GM21737 (cell line): ENCODE measurements around the gene CCL13.

Experiments
- ATAC-seq: cut with Tn5 transposase; IDR thresholded peaks from one replicate; pipeline ENCODE4 v1.9.1; 2021; ENCODE audit warnings: mild to moderate bottlenecking, moderate library complexity; ENCODE audit not compliant: unreplicated experiment

Gene CCL13

GRCh38 chr17:34383216-34383615, 26.9 kb downstream of the CCL13 start:
- ATAC-seq, result no peak

DNA sequence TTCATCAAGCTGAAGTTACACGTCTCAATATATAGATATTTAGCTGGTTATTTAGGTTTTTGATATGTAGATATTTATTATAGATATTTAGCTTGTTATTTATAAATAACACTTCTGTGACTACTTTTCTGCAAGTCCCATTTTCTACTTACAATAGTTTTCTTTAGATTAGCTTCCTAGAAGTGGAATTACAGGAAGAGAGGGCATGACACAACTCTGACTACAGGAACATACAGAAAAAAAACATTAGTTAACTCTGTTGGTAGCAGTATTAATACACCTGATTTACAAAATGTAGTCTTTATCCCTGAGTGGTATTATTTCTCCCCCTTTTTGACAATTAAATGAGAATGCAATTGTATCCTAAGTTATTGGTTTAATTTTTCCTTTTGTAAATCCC, 28.0 kb downstream of the CCL13 start:
- ATAC-seq, result no peak

DNA sequence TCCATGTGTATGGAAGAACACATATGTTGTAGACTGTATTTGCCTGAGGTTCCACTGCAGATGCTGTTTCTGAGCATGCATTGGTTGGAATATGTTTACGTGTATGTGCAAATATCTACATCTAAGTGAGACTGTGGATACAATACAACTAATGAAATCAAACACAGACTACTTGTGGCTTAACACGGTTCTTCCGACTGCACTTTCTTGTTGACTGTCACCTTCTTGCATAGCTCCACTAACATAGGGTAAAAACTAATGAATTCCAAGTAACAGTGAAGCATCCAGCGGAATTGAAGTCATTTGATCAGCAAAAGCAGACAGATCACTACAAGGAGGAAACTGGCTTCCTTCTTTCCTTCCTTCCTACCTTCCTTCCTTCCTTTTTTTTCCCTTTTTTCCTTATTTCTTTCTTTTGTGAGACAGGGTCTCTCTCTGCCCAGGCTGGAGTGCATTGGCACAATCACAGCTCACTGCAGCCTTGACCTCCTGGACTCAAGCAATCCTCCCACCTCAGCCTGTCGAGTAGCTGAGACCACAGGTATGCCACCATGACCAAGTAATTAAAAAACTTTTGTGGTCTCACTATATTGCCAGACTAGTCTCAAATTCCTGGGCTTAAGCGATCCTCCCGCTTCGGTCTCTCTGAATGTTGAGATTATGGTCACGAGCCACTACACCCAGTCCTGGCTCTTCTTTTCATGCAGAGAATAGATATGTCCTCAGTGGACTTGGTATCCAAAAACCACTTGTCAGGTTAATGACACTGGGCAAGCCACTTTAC, 28.7 kb downstream of the CCL13 start:
- ATAC-seq, result no peak

DNA sequence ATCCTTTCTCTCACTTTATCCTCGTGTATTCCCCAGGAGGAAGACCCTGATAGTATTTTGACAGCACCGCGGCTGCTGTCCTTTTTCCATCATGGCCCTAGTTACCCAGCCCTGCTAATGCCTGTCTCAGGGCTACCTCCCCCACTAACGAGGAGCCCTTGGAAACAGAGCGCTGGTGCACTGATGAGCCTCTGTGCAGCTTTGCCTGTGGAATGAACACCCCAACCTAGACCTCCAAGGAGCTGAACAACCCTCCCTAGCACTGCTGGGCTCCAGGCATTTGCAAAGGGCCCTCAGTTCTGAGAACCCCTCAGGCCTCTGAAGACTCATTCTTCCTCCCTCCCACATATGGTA, 30.0 kb downstream of the CCL13 start:
- no peak for ATAC-seq

DNA sequence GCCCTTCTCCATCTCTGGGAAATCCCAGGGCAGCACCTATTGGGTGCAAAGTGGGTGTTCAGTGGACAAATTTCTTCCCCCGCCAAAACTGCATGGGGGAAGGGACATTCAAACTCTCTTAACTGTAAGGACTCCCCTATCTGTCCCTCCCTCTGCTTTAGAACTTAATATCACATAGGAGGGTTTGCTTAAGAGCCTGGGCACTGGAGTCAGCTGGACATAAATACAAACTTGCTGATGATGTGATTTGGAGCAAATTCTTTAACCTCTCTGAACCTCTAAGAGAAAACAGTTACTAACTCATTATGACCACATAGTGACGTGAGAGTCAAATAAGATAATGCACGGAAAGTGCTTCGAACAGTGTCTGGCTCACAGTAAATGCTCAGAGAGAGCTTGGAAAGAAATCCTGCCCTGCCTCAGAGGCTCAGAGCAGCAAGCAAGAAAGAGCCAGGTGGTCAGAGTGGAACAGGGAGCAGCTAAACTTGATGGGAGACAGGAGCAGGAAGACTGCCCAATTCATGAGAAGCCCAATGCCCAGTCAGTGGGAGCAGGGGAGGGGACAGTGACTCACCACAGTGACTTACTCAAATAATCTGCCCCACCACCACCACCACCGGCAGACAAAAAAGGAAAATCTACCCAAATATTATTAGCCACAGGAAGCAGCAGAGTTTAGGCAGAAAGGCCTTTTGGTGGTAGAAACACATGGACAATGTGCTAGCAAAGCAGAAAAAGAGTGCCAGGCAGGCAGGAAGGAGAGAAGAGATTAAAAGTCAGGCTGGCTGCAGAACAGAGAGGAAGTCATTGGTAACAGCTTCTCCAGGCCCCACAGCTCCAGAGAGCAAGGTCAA, 30.6 kb downstream of the CCL13 start:
- no peak for ATAC-seq

GRCh38 chr17:34387566-34387965, 31.3 kb downstream of the CCL13 start:
- no peak for ATAC-seq

GRCh38 chr17:34389126-34389750, 33.0 kb downstream of the CCL13 start:
- ATAC-seq, result no peak

DNA sequence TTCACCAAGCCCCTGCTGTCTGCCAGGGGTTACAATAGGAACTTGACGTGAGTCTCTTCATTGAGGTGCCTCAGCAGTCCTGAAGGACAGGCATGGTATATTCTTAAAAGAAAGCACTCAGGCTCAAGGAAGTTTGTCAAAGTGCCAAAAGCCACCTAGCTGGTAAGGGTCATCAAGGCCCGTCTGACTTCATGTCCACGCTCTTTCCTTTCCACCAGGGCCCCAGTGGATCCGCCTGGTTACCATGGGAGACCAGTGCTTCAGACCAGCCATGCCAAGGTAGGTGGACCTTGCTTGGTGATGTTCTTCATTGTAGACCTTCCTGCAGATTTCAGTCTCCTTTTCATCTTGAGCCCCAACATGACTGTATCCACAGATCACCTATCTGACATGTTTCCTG, 34.4 kb downstream of the CCL13 start:
- ATAC-seq, result no peak

- ATAC-seq, result no peak
Observed at GRCh38 chr17:34391241-34391640, 35.0 kb downstream of the CCL13 start.

DNA sequence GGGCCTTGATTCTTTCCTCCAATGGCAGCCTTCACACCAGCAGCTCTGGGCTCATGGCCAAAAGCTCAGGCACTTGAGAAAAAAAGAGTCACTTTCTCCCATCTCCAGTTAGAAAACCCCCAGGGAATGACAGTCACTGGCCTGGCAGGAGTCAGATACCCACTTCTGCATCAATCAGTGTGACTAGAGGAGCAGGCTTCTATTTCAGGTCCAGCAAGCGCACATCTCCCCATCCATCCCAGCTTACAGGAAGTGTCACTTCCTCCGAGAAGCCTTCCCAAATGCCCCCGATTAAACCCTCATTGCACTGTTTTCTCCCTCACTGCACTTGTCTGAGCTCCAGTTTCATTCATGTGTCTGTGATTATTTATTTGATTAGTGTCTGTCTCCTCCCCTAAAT, 37.1 kb downstream of the CCL13 start:
- ATAC-seq, result no peak

- ATAC-seq, result no peak
Observed at GRCh38 chr17:34397265-34397664, 41.0 kb downstream of the CCL13 start.

- ATAC-seq, result no peak
Observed at GRCh38 chr17:34398990-34399389, 42.7 kb downstream of the CCL13 start.

- ATAC-seq, result no peak
Observed at GRCh38 chr17:34399725-34400124, 43.4 kb downstream of the CCL13 start.

DNA sequence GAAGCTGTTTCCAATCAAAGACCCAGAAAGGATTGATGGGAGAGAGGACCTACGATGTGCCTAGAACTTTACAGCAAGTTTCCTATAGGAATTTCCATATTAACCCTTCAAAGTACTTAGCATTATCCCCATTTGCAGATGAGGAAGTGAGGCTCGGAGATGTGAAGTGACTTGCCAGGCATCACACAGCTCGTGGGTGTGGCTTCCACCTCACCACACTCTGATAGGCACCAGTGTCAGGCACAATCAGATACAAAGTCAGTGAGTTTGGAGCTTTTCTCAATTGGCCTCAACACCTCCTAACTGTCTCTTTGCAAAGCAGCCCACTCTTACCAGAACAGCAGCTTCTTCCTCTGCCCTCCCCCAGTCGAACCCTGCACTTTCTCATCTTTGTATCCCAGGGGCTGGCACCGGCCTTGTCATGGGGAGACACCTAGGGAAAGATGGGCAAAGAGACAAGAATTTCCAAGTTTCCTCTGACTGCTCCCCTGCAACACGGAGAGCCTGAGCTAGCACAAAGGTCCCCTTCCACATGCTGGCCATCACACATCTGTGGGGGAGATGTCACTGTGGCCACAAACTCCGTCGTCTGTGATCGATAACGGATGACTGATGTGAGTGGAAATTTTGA, 44.1 kb downstream of the CCL13 start:
- no peak for ATAC-seq

DNA sequence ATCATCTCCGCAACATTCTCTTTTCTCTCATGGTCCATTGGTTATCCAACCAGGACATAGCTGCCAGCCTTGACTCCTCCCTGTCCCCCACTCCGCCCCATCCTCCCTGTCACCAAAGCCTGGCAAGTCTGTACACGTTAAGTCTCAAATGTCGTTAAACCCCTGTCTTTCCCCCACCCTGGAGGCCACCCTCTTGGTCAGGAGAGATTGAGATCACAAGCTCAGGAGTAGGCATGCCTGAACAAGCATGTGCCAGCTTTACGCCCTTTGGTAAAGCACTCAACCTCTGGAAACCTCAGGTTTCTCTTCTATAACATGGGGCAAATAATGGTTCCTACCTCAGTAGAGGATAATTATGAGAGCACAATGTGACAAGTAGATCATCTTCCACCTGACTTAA, 44.9 kb downstream of the CCL13 start:
- ATAC-seq, result no peak

GRCh38 chr17:34403006-34403405, 46.7 kb downstream of the CCL13 start:
- ATAC-seq, result no peak

- ATAC-seq, result no peak
Observed at GRCh38 chr17:34406226-34406625, 49.9 kb downstream of the CCL13 start.
